DMS114 treated with DMSO at 0.1 percent for 48 hours (cell line): Measurements from ENCODE around the gene MEF2B.
A peak's percentile ranks its signal among the peaks of the same experiment; 100 is the strongest.
"Not testable (repeated sequence)": the region's sequence is repeated elsewhere in the genome, so short reads cannot be mapped to it uniquely, and the experiment has no call there.

Experiments used
- DNase-seq: peaks from one replicate; lab custom pipeline; 2025; ENCODE audit not compliant: unreplicated experiment; lab: John Stamatoyannopoulos, UW

The MEF2B gene

GRCh38 chr19:19131989-19132388 lies 38.1 kb downstream of the MEF2B start:
- DNase-seq = no peak

- DNase-seq = no peak
Measured at GRCh38 chr19:19126102-19126501, 44.0 kb downstream of the MEF2B start.

GRCh38 chr19:19123386-19123785 lies 46.7 kb downstream of the MEF2B start:
- no peak for DNase-seq

GRCh38 chr19:19122902-19123301 lies 47.2 kb downstream of the MEF2B start:
- DNase-seq = no peak

GRCh38 chr19:19121371-19121770 lies 48.7 kb downstream of the MEF2B start:
- no peak for DNase-seq

GRCh38 chr19:19120308-19121231 lies 49.5 kb downstream of the MEF2B start:
- DNase-seq = peak; percentile 24

- no peak for DNase-seq
Measured at GRCh38 chr19:19119325-19120237, 50.5 kb downstream of the MEF2B start.

GRCh38 chr19:19115954-19116353 lies 54.1 kb downstream of the MEF2B start:
- no peak for DNase-seq

- DNase-seq = no peak
Measured at GRCh38 chr19:19113040-19113626, 56.9 kb downstream of the MEF2B start.

- no peak for DNase-seq
Measured at GRCh38 chr19:19111967-19112580, 58.0 kb downstream of the MEF2B start.

- DNase-seq = no peak
Measured at GRCh38 chr19:19111136-19111835, 58.8 kb downstream of the MEF2B start.

GRCh38 chr19:19110410-19111135 lies 59.5 kb downstream of the MEF2B start:
- DNase-seq = no peak

GRCh38 chr19:19109601-19110000 lies 60.5 kb downstream of the MEF2B start:
- DNase-seq = no peak

GRCh38 chr19:19107654-19108053 lies 62.4 kb downstream of the MEF2B start:
- no peak for DNase-seq

GRCh38 chr19:19106938-19107337 lies 63.1 kb downstream of the MEF2B start:
- not testable (repeated sequence) for DNase-seq

GRCh38 chr19:19106056-19106551 lies 64.0 kb downstream of the MEF2B start:
- no peak for DNase-seq

- peak; percentile 74 for DNase-seq
Measured at GRCh38 chr19:19105365-19106055, 64.6 kb downstream of the MEF2B start.

GRCh38 chr19:19103167-19103566 lies 66.9 kb downstream of the MEF2B start:
- DNase-seq = no peak

- not testable (repeated sequence) for DNase-seq
Measured at GRCh38 chr19:19102566-19102965, 67.5 kb downstream of the MEF2B start.
